OCI-LY7 (cell line): ENCODE data around the gene SPATA2. TPM values are rescaled to one million over a fixed set of nuclear protein-coding genes. Genes with fewer than 3 reads are reported as not detected.
"Not testable (repeated sequence)": the region's sequence is repeated elsewhere in the genome, so short reads cannot be mapped to it uniquely, and the experiment has no call there.

Source experiments
- BruUV-seq: library from RNA; stranded (reverse); fragments of 400-500 nt; replicated peaks from 2 replicates; lab custom pipeline; 2021; lab: Mats Ljungman, UMichigan
- CTCF ChIA-PET: fragments of 300-600 bp; sonication (Branson Sonifier 250); formaldehyde crosslinking; loops from one replicate; lab custom pipeline; 2022; ENCODE audit warnings: antibody characterized with exemption; ENCODE audit not compliant: unreplicated experiment; lab: Charles Lee
- POLR2A ChIA-PET: fragments of 300-600 bp; sonication (Branson Sonifier 250); formaldehyde crosslinking; loops from one replicate; lab custom pipeline; 2022; ENCODE audit warnings: antibody characterized with exemption; lab: Charles Lee
- DNase-seq: peaks from one replicate; pipeline ENCODE4 v3.0.0-alpha.2; 2015; ENCODE audit warnings: low spot score
- H2AFZ ChIP-seq: fragments of 200-600 bp; sonication (generic), shearing (Covaris generic); 2 replicates; pipeline ENCODE4 v1.6.1; 2014; ENCODE audit warnings: mild to moderate bottlenecking, antibody characterized with exemption, low read length, moderate library complexity
- H3K27ac ChIP-seq: fragments of 200-600 bp; sonication (generic); 2 replicates; pipeline ENCODE4 v1.5.1; 2014; ENCODE audit warnings: mixed run types, low read depth, mild to moderate bottlenecking, moderate library complexity, low read length, inconsistent platforms; ENCODE audit not compliant: poor library complexity, severe bottlenecking
- H3K36me3 ChIP-seq: fragments of 200-600 bp; sonication (generic); 2 replicates; pipeline ENCODE4 v1.6.1; 2014; ENCODE audit warnings: mild to moderate bottlenecking, antibody characterized with exemption, low read length, moderate library complexity, mixed read lengths; ENCODE audit not compliant: insufficient read depth
- H3K4me1 ChIP-seq: fragments of 200-600 bp; sonication (generic); 2 replicates; pipeline ENCODE4 v1.5.1; 2014; ENCODE audit warnings: mild to moderate bottlenecking, low read length; ENCODE audit not compliant: insufficient read depth, poor library complexity, severe bottlenecking
- H3K4me2 ChIP-seq: fragments of 200-600 bp; sonication (generic); 2 replicates; pipeline ENCODE4 v1.6.1; 2014; ENCODE audit warnings: mild to moderate bottlenecking, low read length
- H3K4me3 ChIP-seq: fragments of 200-600 bp; sonication (generic); 2 replicates; pipeline ENCODE4 v1.5.1; 2014; ENCODE audit warnings: mild to moderate bottlenecking, low read depth, low read length; ENCODE audit not compliant: poor library complexity, severe bottlenecking
- H3K79me2 ChIP-seq: fragments of 200-600 bp; sonication (generic); 2 replicates; pipeline ENCODE4 v1.6.1; 2016; ENCODE audit warnings: low read depth, mild to moderate bottlenecking, low read length, moderate library complexity, mixed read lengths; ENCODE audit not compliant: insufficient read depth
- H3K9me2 ChIP-seq: fragments of 200-600 bp; sonication (generic); 2 replicates; pipeline ENCODE4 v1.6.1; 2016; ENCODE audit warnings: mild to moderate bottlenecking, low read length, mixed read lengths; ENCODE audit not compliant: insufficient read depth
- H3K9me3 ChIP-seq: fragments of 200-600 bp; sonication (generic); 2 replicates; pipeline ENCODE4 v1.6.1; 2014; ENCODE audit warnings: mild to moderate bottlenecking, mixed run types, low read length, mixed read lengths
- H4K20me1 ChIP-seq: fragments of 200-600 bp; sonication (generic); 2 replicates; pipeline ENCODE4 v1.6.1; 2014; ENCODE audit warnings: mild to moderate bottlenecking, antibody characterized with exemption, low read length, moderate library complexity, mixed read lengths; ENCODE audit not compliant: insufficient read depth
- EZH2phosphoT487 ChIP-seq: fragments of 200-600 bp; sonication (generic); IDR thresholded peaks from 2 replicates; pipeline ENCODE4 v1.6.1; 2018; ENCODE audit warnings: low read depth, borderline replicate concordance, mild to moderate bottlenecking, mixed run types, antibody characterized with exemption, low read length, moderate library complexity, mixed read lengths
- intact Hi-C: fragments of 100-400 bp; cut with micrococcal nuclease; formaldehyde crosslinking; loops from one replicate; pipeline ENCODE4 v1.10.0; 2022; ENCODE audit not compliant: unreplicated experiment
- total RNA-seq, 2 experiments: library from RNA; depleted of rRNA in 1 of 2; stranded (reverse); fragments of >200 nt in 1 of 2; shearing (Covaris generic) in 1 of 2; gene quantifications; 2 replicates each; pipeline ENCODE4 v1.2.3, GENCODE V29; 2014 to 2022
- TF ChIP-seq, protein P1 (sequence below): fragments of 200-600 bp; sonication (generic); conservative IDR thresholded peaks from 2 replicates; pipeline ENCODE4 v1.5.1; 2014; ENCODE audit warnings: mild to moderate bottlenecking, antibody characterized with exemption, low read length, moderate library complexity, mixed read lengths

The SPATA2 gene
- total RNA-seq, 2 experiments from 2014 or later, result 3.9 to 8.1 TPM

DNA sequence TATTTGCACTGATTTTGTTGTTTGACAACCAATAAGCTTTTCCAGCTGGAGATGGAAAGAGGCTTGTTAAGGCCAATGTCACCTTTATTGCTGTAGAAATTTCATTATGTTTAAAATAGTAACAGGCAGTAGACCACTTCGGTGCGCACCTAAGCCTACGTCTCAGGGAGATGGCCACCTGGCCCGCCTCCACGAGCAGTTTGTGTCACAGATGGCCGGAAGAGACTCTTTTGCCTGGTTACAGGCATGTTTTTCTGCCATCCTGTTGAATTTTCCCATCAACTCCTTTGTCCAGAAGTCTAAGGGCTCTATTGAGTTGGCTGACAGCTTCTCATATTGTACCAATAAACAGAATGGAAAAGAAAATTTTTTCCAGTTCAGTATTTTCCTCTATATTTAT, 51.7 kb downstream of the SPATA2 start:
- no peak overlapping the region for H3K4me3 ChIP-seq
- TF ChIP-seq, protein P1, sequence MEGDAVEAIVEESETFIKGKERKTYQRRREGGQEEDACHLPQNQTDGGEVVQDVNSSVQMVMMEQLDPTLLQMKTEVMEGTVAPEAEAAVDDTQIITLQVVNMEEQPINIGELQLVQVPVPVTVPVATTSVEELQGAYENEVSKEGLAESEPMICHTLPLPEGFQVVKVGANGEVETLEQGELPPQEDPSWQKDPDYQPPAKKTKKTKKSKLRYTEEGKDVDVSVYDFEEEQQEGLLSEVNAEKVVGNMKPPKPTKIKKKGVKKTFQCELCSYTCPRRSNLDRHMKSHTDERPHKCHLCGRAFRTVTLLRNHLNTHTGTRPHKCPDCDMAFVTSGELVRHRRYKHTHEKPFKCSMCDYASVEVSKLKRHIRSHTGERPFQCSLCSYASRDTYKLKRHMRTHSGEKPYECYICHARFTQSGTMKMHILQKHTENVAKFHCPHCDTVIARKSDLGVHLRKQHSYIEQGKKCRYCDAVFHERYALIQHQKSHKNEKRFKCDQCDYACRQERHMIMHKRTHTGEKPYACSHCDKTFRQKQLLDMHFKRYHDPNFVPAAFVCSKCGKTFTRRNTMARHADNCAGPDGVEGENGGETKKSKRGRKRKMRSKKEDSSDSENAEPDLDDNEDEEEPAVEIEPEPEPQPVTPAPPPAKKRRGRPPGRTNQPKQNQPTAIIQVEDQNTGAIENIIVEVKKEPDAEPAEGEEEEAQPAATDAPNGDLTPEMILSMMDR, result no peak
- no peak for TF ChIP-seq EZH2phosphoT487
- H3K4me2 ChIP-seq, result no peak overlapping the region
- no peak overlapping the region for H2AFZ ChIP-seq
- peaks cover 43% of the 10 kb centered on the region for H3K36me3 ChIP-seq
- intact Hi-C loops, result no loop called here
- H3K4me1 ChIP-seq, result no peaks in the 10 kb centered on the region
- no peaks in the 10 kb centered on the region for H4K20me1 ChIP-seq
- H3K27ac ChIP-seq, result no peak overlapping the region
- no peaks in the 10 kb centered on the region for H3K9me3 ChIP-seq
- DNase-seq, result no peak
- H3K9me2 ChIP-seq, result no peaks in the 10 kb centered on the region
- no peaks in the 10 kb centered on the region for H3K79me2 ChIP-seq
- ChIA-PET POLR2A (interaction anchor here (0.6 kb wide), 1 partner anchor 10 kb away, joined by 3 read pairs; no protein-coding TSS in a partner anchor), CTCF (no interaction called here)
- BruUV-seq, result no TSS peak

DNA sequence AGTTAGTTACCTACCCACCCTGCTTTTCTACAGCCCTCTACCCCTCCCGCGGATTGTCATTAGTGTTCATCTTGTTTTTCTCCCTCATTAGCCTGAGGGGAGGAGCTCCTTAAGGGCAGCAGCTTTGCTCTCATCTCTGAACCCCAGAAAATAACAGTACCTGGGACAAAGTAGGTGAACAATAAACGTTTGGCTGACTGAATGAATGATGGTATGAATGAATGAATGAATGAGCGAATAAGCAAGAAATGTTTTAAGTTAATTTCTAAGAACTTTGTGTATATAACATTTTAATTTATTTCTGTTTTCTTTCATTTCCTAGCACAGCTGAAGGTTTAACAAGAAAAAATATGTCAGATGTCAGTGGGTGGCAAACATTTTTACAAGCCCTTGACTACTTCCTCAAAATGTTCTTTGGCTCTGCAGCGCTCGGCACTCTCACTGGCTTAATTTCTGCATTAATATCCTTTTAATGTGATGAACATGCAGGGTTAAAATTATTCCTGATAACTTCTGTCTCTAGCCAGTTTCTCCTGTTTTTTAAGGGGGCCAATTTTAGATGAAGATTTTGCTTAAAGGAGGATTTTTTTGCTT, 52.6 kb downstream of the SPATA2 start:
- DNase-seq, result no peak
- Histone ChIP-seq H4K20me1 (no peaks in the 10 kb centered on the region), H3K9me3 (no peaks in the 10 kb centered on the region), H3K4me3 (no peak overlapping the region), H3K4me2 (no peak overlapping the region), H3K36me3 (peaks cover 40% of the 10 kb centered on the region), H3K9me2 (no peaks in the 10 kb centered on the region), H2AFZ (no peak overlapping the region), H3K4me1 (no peaks in the 10 kb centered on the region), H3K79me2 (no peaks in the 10 kb centered on the region), H3K27ac (no peak overlapping the region)
- CTCF ChIA-PET, result no interaction called here
- intact Hi-C loops, result no loop called here
- BruUV-seq, result no TSS peak
- TF ChIP-seq, protein P1, result no peak
- TF ChIP-seq EZH2phosphoT487, result no peak
- POLR2A ChIA-PET, result no interaction called here

DNA sequence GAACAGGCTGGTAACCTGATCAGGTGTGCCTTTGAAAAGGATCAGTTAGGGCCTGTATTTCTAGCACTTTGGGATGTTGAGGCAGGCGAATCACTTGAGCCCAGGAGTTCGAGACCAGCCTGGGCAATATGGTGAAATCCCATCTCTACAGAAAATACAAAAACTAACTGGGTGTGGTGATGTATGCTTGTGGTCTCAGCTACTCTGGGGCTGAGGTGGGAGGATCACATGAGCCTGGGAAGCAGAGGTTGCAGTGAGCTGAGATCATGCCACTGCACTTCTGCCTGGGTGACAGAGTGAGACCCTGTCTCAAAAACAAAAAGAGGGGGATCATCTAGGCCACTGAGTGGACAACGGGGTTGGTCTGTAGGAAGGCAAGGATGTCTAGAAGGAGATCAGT, 54.1 kb downstream of the SPATA2 start:
- H3K9me3 ChIP-seq, H2AFZ ChIP-seq, H4K20me1 ChIP-seq, DNase-seq, H3K4me1 ChIP-seq, BruUV-seq, H3K27ac ChIP-seq, H3K9me2 ChIP-seq, H3K79me2 ChIP-seq, intact Hi-C loops, CTCF ChIA-PET, H3K4me3 ChIP-seq, POLR2A ChIA-PET, H3K4me2 ChIP-seq: not testable (repeated sequence)
- H3K36me3 ChIP-seq, result peaks cover 53% of the 10 kb centered on the region
